IMR-90 (cell line): ENCODE data around the gene ABHD17C. TPM values are rescaled to one million over a fixed set of nuclear protein-coding genes. Genes with fewer than 3 reads are reported as not detected.

ENCODE experiments used
- ATAC-seq: fragments of 200-7000 bp; cut with Tn5 transposase; 2 replicates; pipeline ENCODE4 v1.9.1; 2020; ENCODE audit warnings: low read depth, mild to moderate bottlenecking, moderate library complexity
- BruUV-seq: library from RNA; stranded (reverse); fragments of 400-500 nt; replicated peaks from 2 replicates; lab custom pipeline; 2021; lab: Mats Ljungman, UMichigan
- CTCF ChIA-PET: fragments of 300-600 bp; formaldehyde crosslinking; extraction: SDS; loops from one replicate; lab custom pipeline; 2021; ENCODE audit warnings: antibody characterized with exemption; lab: Yijun Ruan, JAX
- POLR2A ChIA-PET: fragments of 300-600 bp; sonication (Branson Sonifier 250); formaldehyde crosslinking; loops from one replicate; lab custom pipeline; 2022; ENCODE audit warnings: antibody characterized with exemption; ENCODE audit not compliant: unreplicated experiment; lab: Charles Lee
- DNase-seq: peaks from one replicate; pipeline ENCODE4 v3.0.0; 2013
- H2AFZ ChIP-seq: replicated peaks from 2 replicates; pipeline ENCODE3; 2013; ENCODE audit warnings: low read length, mild to moderate bottlenecking; ENCODE audit not compliant: poor library complexity
- H2AK5ac ChIP-seq: 2 replicates; pipeline ENCODE4 v1.6.1; 2013; ENCODE audit warnings: low read depth, low read length, inconsistent platforms
- H2AK9ac ChIP-seq: replicated peaks from 2 replicates; pipeline ENCODE3; 2013; ENCODE audit warnings: mild to moderate bottlenecking, low read depth, low read length, moderate library complexity; ENCODE audit not compliant: poor library complexity
- H2BK120ac ChIP-seq: 2 replicates; pipeline ENCODE4 v1.6.1; 2013; ENCODE audit warnings: low read depth, low read length, inconsistent platforms
- H2BK15ac ChIP-seq: 3 replicates; pipeline ENCODE4 v1.6.1; 2013; ENCODE audit warnings: low read depth, low read length, inconsistent platforms
- H2BK20ac ChIP-seq: 2 replicates; pipeline ENCODE4 v1.6.1; 2013; ENCODE audit warnings: low read depth, mild to moderate bottlenecking, inconsistent platforms, low read length, moderate library complexity
- H2BK5ac ChIP-seq: 2 replicates; pipeline ENCODE4 v1.6.1; 2013; ENCODE audit warnings: mild to moderate bottlenecking, low read depth, low read length, inconsistent platforms; ENCODE audit not compliant: poor library complexity, severe bottlenecking
- H3K14ac ChIP-seq: replicated peaks from 2 replicates; pipeline ENCODE4 v1.6.1; 2013; ENCODE audit warnings: low read depth, low read length, inconsistent platforms
- H3K18ac ChIP-seq: 2 replicates; pipeline ENCODE4 v1.6.1; 2013; ENCODE audit warnings: low read depth, low read length, control low read depth
- H3K23ac ChIP-seq: 2 replicates; pipeline ENCODE4 v1.6.1; 2013; ENCODE audit warnings: low read depth, low read length, inconsistent platforms
- H3K27ac ChIP-seq: 2 replicates; pipeline ENCODE4 v1.5.1; 2013; ENCODE audit warnings: mild to moderate bottlenecking, control low read depth, low read length; ENCODE audit not compliant: insufficient read depth
- H3K27me3 ChIP-seq: 2 replicates; pipeline ENCODE4 v1.6.1; 2013; ENCODE audit warnings: low read length; ENCODE audit not compliant: control insufficient read depth, insufficient read depth
- H3K36me3 ChIP-seq: 2 replicates; pipeline ENCODE4 v1.6.1; 2013; ENCODE audit warnings: low read length, mixed read lengths; ENCODE audit not compliant: control insufficient read depth, insufficient read depth
- H3K4ac ChIP-seq: 2 replicates; pipeline ENCODE4 v1.6.1; 2013; ENCODE audit warnings: low read depth, low read length, inconsistent platforms
- H3K4me1 ChIP-seq: 2 replicates; pipeline ENCODE4 v1.6.1; 2013; ENCODE audit warnings: low read length, mixed read lengths; ENCODE audit not compliant: control insufficient read depth, insufficient read depth
- H3K4me2 ChIP-seq: 2 replicates; pipeline ENCODE4 v1.6.1; 2013; ENCODE audit warnings: low read depth, mild to moderate bottlenecking, control low read depth, low read length, moderate library complexity
- H3K4me3 ChIP-seq: 2 replicates; pipeline ENCODE4 v1.5.1; 2013; ENCODE audit warnings: low read depth, mild to moderate bottlenecking, control low read depth, low read length, moderate library complexity; ENCODE audit not compliant: insufficient read depth
- H3K56ac ChIP-seq: 2 replicates; pipeline ENCODE4 v1.6.1; 2013; ENCODE audit warnings: low read length, inconsistent platforms; ENCODE audit not compliant: insufficient read depth; ENCODE audit errors: extremely low read depth
- H3K79me1 ChIP-seq, 2 experiments: 2 replicates each; pipeline ENCODE4 v1.6.1; 2013; ENCODE audit warnings: low read length in 2 of 2, inconsistent platforms in 1 of 2, low read depth in 1 of 2
- H3K9ac ChIP-seq: 2 replicates; pipeline ENCODE4 v1.6.1; 2013; ENCODE audit warnings: low read depth, low read length, control low read depth
- H3K9me1 ChIP-seq: 2 replicates; pipeline ENCODE4 v1.6.1; 2013; ENCODE audit warnings: low read length, inconsistent platforms; ENCODE audit not compliant: insufficient read depth
- H3K9me3 ChIP-seq: 2 replicates; pipeline ENCODE4 v1.6.1; 2013; ENCODE audit warnings: low read length; ENCODE audit not compliant: control insufficient read depth, insufficient read depth
- H4K20me1 ChIP-seq: 2 replicates; pipeline ENCODE4 v1.6.1; 2013; ENCODE audit warnings: low read length, inconsistent platforms; ENCODE audit not compliant: insufficient read depth
- H4K5ac ChIP-seq: 2 replicates; pipeline ENCODE4 v1.6.1; 2013; ENCODE audit warnings: mild to moderate bottlenecking, low read depth, low read length, control low read depth
- H4K8ac ChIP-seq, 2 experiments: 2 replicates each; pipeline ENCODE4 v1.6.1; 2013; ENCODE audit warnings: low read depth in 2 of 2, low read length in 2 of 2, control low read depth in 1 of 2, inconsistent platforms in 1 of 2
- H4K91ac ChIP-seq: 2 replicates; pipeline ENCODE4 v1.6.1; 2013; ENCODE audit warnings: low read depth, low read length, inconsistent platforms; ENCODE audit not compliant: insufficient read depth
- CEBPB ChIP-seq: IDR thresholded peaks from 2 replicates; pipeline ENCODE4 v1.6.1; 2012; ENCODE audit warnings: low read depth, low read length, improper control_type of control experiment
- WGBS, 2 experiments: methylation state at CpG; one replicate each; pipeline versions ENCODE4 v1.1.5 to v1.1.7; 2013; ENCODE audit warnings: missing lambda C conversion rate in 2 of 2; ENCODE audit not compliant: insufficient read length in 1 of 2; ENCODE audit errors: extremely low coverage in 2 of 2; 5-methylcytosine and 5-hydroxymethylcytosine counted together
- dilution Hi-C: fragments of 300-500 bp; cut with HindIII; formaldehyde crosslinking; loops from one replicate; pipeline ENCODE4 v1.14.3; 2018; ENCODE audit warnings: low sequenced_read_pairs; ENCODE audit not compliant: unreplicated experiment
- in situ Hi-C: fragments of 300-500 bp; cut with MboI; formaldehyde crosslinking; loops from 3 replicates; pipeline ENCODE4 v1.14.3; 2019; ENCODE audit warnings: low sequenced_read_pairs, inconsistent platforms, mixed read lengths
- intact Hi-C: fragments of 100-400 bp; cut with micrococcal nuclease; formaldehyde crosslinking; loops from 2 replicates; pipeline ENCODE4 v1.10.0; 2022
- polyA plus RNA-seq, 3 experiments: library from polyadenylated mRNA; depleted of rRNA; stranded (reverse); fragments of >200 nt; gene quantifications; 2 replicates each; pipeline ENCODE4 v1.2.3, GENCODE V29; 2012; ENCODE audit warnings: low replicate concordance in 1 of 3
- total RNA-seq: library from RNA; depleted of rRNA; stranded (reverse); fragments of >200 nt; gene quantifications from 2 replicates; pipeline ENCODE4 v1.2.3, GENCODE V29; 2012

The ABHD17C gene
- total and polyA plus RNA-seq, 2 of the 4 experiments (the other 2 are of a cell fraction), result 5.4 to 10.3 TPM

DNA sequence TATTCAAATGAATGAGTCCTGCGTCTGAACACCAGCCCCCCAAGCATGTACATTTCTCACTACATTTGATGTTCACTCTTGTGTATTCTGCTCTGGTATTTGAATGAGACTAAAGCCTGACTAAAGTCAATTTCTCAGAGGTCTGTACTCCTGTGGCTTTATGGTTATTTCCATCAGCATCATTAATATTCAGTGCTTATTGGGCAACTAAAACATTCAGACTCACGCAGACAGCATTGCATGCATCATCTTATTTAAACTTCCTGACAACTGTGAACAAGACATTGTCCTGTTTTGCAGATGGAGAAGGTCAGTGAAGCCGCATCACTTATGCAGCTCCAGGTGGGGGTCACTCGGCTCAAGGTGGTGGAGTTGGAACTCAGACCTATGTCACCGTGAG is 95.1 kb downstream of the ABHD17C start:
- Histone ChIP-seq H3K27me3 (no peaks in the 10 kb centered on the region), H3K56ac (no peak overlapping the region), H3K36me3 (peaks cover 66% of the 10 kb centered on the region), H4K20me1 (peaks cover 64% of the 10 kb centered on the region), H2AK9ac (no peak overlapping the region), H2BK20ac (peak overlapping the region; percentile 69; the same call in 1 of the 2 replicates), H3K4me1 (peaks cover 18% of the 10 kb centered on the region), H2AFZ (no peak overlapping the region), H3K4me2 (no peak overlapping the region), H2BK120ac (0 out of 2 replicates have a peak overlapping the region, but pooled peaks have one; percentile 8), H3K9me1 (peaks cover 11% of the 10 kb centered on the region), H2AK5ac (no peak overlapping the region), H3K9ac (no peak overlapping the region), H3K9me3 (no peaks in the 10 kb centered on the region), H2BK5ac (peak overlapping the region; percentile 85), H4K5ac (no peak overlapping the region), H3K79me1 (peaks cover 9 to 33% of the 10 kb centered on the region in 2 experiments; a peak in 3 of 4 replicates), H3K4ac (no peak overlapping the region), H3K4me3 (no peak overlapping the region), H4K8ac (peak overlapping the region in 1 of 2 experiments; percentile 60; a peak in 1 of 4 replicates), H3K14ac (peak overlapping the region; percentile 89; the same call in 1 of the 2 replicates), H4K91ac (no peak overlapping the region), H3K23ac (no peak overlapping the region), H3K27ac (no peak overlapping the region), H2BK15ac (no peak overlapping the region), H3K18ac (no peak overlapping the region)
- ATAC-seq (no peak), DNase-seq (no peak)
- 100% methylated on average over 1 of the region's 5 CpGs; no CpG with 5 or more reads in 1 of the 2 experiments for WGBS, 2 experiments
- dilution Hi-C loops, result no loop called here
- BruUV-seq, result no TSS peak
- no peak for TF ChIP-seq CEBPB
- in situ Hi-C loops, result no loop called here
- ChIA-PET POLR2A (no interaction called here), CTCF (interaction anchor here (0.9 kb wide), 1 partner anchor 11 kb away, joined by 3 read pairs; the partner anchor contains the start of gene CEMIP)
- intact Hi-C loops, result no loop called here
